Loucy (cell line): Measurements from ENCODE around the gene CCDC8.

Source experiments
- H2AFZ ChIP-seq: fragments of 200-600 bp; sonication (generic); 2 replicates; pipeline ENCODE4 v1.6.0; 2016; ENCODE audit warnings: antibody characterized with exemption, mild to moderate bottlenecking, low read length, moderate library complexity
- H3F3A ChIP-seq: fragments of 200-600 bp; 2 replicates; pipeline ENCODE4 v1.6.0; 2016; ENCODE audit warnings: antibody characterized with exemption, low read depth, mild to moderate bottlenecking
- H3K27me3 ChIP-seq: fragments of 200-600 bp; sonication (generic); 2 replicates; pipeline ENCODE4 v1.6.1; 2014; ENCODE audit warnings: low read length, mild to moderate bottlenecking; ENCODE audit not compliant: insufficient read depth, poor library complexity, severe bottlenecking
- H3K36me3 ChIP-seq: fragments of 200-600 bp; sonication (generic); 2 replicates; pipeline ENCODE4 v1.6.1; 2016; ENCODE audit warnings: low read length; ENCODE audit not compliant: insufficient read depth
- H3K4me1 ChIP-seq: fragments of 200-600 bp; sonication (generic); 2 replicates; pipeline ENCODE4 v1.5.1; 2014; ENCODE audit warnings: low read length, mild to moderate bottlenecking; ENCODE audit not compliant: insufficient read depth, poor library complexity, severe bottlenecking
- H3K4me2 ChIP-seq: fragments of 200-600 bp; sonication (generic); 2 replicates; pipeline ENCODE4 v1.6.0; 2014; ENCODE audit warnings: antibody characterized with exemption, low read length, low read depth, mild to moderate bottlenecking; ENCODE audit not compliant: poor library complexity, severe bottlenecking
- H3K4me3 ChIP-seq: fragments of 200-600 bp; sonication (generic); 2 replicates; pipeline ENCODE4 v1.5.1; 2014; ENCODE audit warnings: low read length, mild to moderate bottlenecking, mixed read lengths; ENCODE audit not compliant: poor library complexity, severe bottlenecking
- H3K79me2 ChIP-seq: fragments of 200-600 bp; sonication (generic); 2 replicates; pipeline ENCODE4 v1.6.1; 2014; ENCODE audit warnings: low read length; ENCODE audit not compliant: insufficient read depth
- H3K9ac ChIP-seq: fragments of 200-600 bp; sonication (generic); 2 replicates; pipeline ENCODE4 v1.6.0; 2014; ENCODE audit warnings: mild to moderate bottlenecking, low read depth, low read length, moderate library complexity; ENCODE audit not compliant: poor library complexity, severe bottlenecking
- H3K9me2 ChIP-seq: fragments of 200-600 bp; sonication (generic); replicated peaks from 2 replicates; pipeline ENCODE4 v1.6.1; 2016; ENCODE audit warnings: low read depth, low read length, mixed read lengths
- H3K9me3 ChIP-seq: fragments of 200-600 bp; sonication (generic); 2 replicates; pipeline ENCODE4 v1.6.1; 2014; ENCODE audit warnings: mild to moderate bottlenecking, antibody characterized with exemption, low read length, low read depth; ENCODE audit not compliant: insufficient read depth
- H4K20me1 ChIP-seq: fragments of 200-600 bp; sonication (generic); 2 replicates; pipeline ENCODE4 v1.6.0; 2014; ENCODE audit warnings: antibody characterized with exemption, low read length, mild to moderate bottlenecking; ENCODE audit not compliant: insufficient read depth, poor library complexity, severe bottlenecking
- CTCF ChIP-seq: fragments of 200-600 bp; sonication (generic); conservative IDR thresholded peaks from 2 replicates; pipeline ENCODE4 v1.5.1; 2014; ENCODE audit warnings: mild to moderate bottlenecking, antibody characterized with exemption, low read length
- EZH2phosphoT487 ChIP-seq: fragments of 200-600 bp; IDR thresholded peaks from 2 replicates; pipeline ENCODE4 v1.6.1; 2018; ENCODE audit warnings: antibody characterized with exemption, mild to moderate bottlenecking, moderate library complexity, borderline replicate concordance

Gene CCDC8

GRCh38 chr19:46450737-46451136, 37.4 kb upstream of the CCDC8 start:
- Histone ChIP-seq H3K9ac (no peak overlapping the region), H3K4me3 (no peak overlapping the region), H3K9me3 (no peaks in the 10 kb centered on the region), H4K20me1 (no peaks in the 10 kb centered on the region), H3K4me1 (no peaks in the 10 kb centered on the region), H3K27me3 (no peaks in the 10 kb centered on the region), H3K9me2 (no peaks in the 10 kb centered on the region), H3K36me3 (no peaks in the 10 kb centered on the region), H3K79me2 (no peaks in the 10 kb centered on the region), H3F3A (no peaks in the 10 kb centered on the region), H2AFZ (no peak overlapping the region), H3K4me2 (no peak overlapping the region)
- TF ChIP-seq EZH2phosphoT487 (no peak), CTCF (no peak)

GRCh38 chr19:46449228-46449627, 35.9 kb upstream of the CCDC8 start:
- Histone ChIP-seq H3K4me3 (no peak overlapping the region), H3K27me3 (no peaks in the 10 kb centered on the region), H3K9me2 (no peaks in the 10 kb centered on the region), H3F3A (no peaks in the 10 kb centered on the region), H3K4me1 (no peaks in the 10 kb centered on the region), H4K20me1 (no peaks in the 10 kb centered on the region), H3K4me2 (no peak overlapping the region), H3K79me2 (no peaks in the 10 kb centered on the region), H3K9ac (no peak overlapping the region), H3K36me3 (no peaks in the 10 kb centered on the region), H3K9me3 (no peaks in the 10 kb centered on the region), H2AFZ (no peak overlapping the region)
- TF ChIP-seq EZH2phosphoT487 (no peak), CTCF (no peak)

GRCh38 chr19:46448601-46449000, 35.2 kb upstream of the CCDC8 start:
- no peaks in the 10 kb centered on the region for H4K20me1 ChIP-seq
- H2AFZ ChIP-seq, result no peak overlapping the region
- no peaks in the 10 kb centered on the region for H3K4me1 ChIP-seq
- no peaks in the 10 kb centered on the region for H3F3A ChIP-seq
- no peaks in the 10 kb centered on the region for H3K27me3 ChIP-seq
- H3K4me3 ChIP-seq, result no peak overlapping the region
- H3K9me2 ChIP-seq, result no peaks in the 10 kb centered on the region
- no peaks in the 10 kb centered on the region for H3K36me3 ChIP-seq
- H3K79me2 ChIP-seq, result no peaks in the 10 kb centered on the region
- no peak overlapping the region for H3K9ac ChIP-seq
- no peak for TF ChIP-seq EZH2phosphoT487
- TF ChIP-seq CTCF, result no peak
- H3K4me2 ChIP-seq, result no peak overlapping the region
- H3K9me3 ChIP-seq, result no peaks in the 10 kb centered on the region
